ENCODE results near the gene C3orf18. TPM values are rescaled to one million over a fixed set of nuclear protein-coding genes. Genes with fewer than 3 reads are reported as not detected.
A peak's percentile ranks its signal among the peaks of the same experiment; 100 is the strongest.

Gene C3orf18
- total RNA-seq, 1 donor, result 3.7 TPM

- Histone ChIP-seq H3K4me3 (ENCODE audit: low read length) (peak overlapping the region; percentile 75), H3K9me3 (ENCODE audit: low read depth, low read length) (no peaks in the 10 kb centered on the region), H3K27me3 (ENCODE audit: insufficient read depth, low read length) (no peaks in the 10 kb centered on the region), H3K4me1 (ENCODE audit: insufficient read depth, low read length) (peaks cover 93% of the 10 kb centered on the region)
These were observed 39.9 kb upstream of the C3orf18 start for GRCh38 chr3:50607271-50608091.

- peak overlapping the region; percentile 75 for H3K4me3 ChIP-seq (ENCODE audit: low read length)
- no peaks in the 10 kb centered on the region for H3K9me3 ChIP-seq (ENCODE audit: low read depth, low read length)
- peaks cover 96% of the 10 kb centered on the region for H3K4me1 ChIP-seq (ENCODE audit: insufficient read depth, low read length)
- no peaks in the 10 kb centered on the region for H3K27me3 ChIP-seq (ENCODE audit: insufficient read depth, low read length)
These were observed 39.0 kb upstream of the C3orf18 start for GRCh38 chr3:50606596-50606995.

DNA sequence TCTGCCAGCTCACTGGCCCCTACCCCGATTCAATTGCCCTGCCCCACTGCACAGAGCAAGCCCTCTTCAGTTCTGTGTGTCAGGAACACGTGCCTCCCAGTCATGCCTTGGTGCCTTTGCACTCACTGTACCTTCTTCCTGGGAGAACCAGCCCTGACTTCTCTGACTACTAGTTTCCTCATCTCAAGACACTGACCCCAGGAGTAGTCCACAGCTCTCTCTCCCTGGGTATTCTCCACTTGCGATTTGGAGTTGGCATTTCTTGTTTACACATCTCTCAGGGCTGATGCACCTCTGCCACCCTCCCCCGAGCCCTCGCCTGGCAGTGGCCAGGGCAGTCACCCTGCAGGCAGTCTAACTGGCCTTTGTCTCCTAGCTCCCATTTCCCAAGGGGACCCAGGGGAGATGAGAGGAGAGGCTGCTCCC is 38.4 kb upstream of the C3orf18 start:
- Histone ChIP-seq H3K4me3 (ENCODE audit: low read length) (peak overlapping the region; percentile 75), H3K4me1 (ENCODE audit: insufficient read depth, low read length) (peaks cover 97% of the 10 kb centered on the region), H3K9me3 (ENCODE audit: low read depth, low read length) (no peaks in the 10 kb centered on the region), H3K27me3 (ENCODE audit: insufficient read depth, low read length) (no peaks in the 10 kb centered on the region)

- Histone ChIP-seq H3K4me1 (ENCODE audit: insufficient read depth, low read length) (peaks cover 97% of the 10 kb centered on the region), H3K27me3 (ENCODE audit: insufficient read depth, low read length) (no peaks in the 10 kb centered on the region), H3K4me3 (ENCODE audit: low read length) (no peak overlapping the region), H3K9me3 (ENCODE audit: low read depth, low read length) (no peaks in the 10 kb centered on the region)
These were observed 37.4 kb upstream of the C3orf18 start for GRCh38 chr3:50604628-50605588.

GRCh38 chr3:50604110-50604621 is 36.6 kb upstream of the C3orf18 start:
- H3K9me3 ChIP-seq (ENCODE audit: low read depth, low read length), result no peaks in the 10 kb centered on the region
- H3K4me1 ChIP-seq (ENCODE audit: insufficient read depth, low read length), result peaks cover 97% of the 10 kb centered on the region
- H3K4me3 ChIP-seq (ENCODE audit: low read length), result no peak overlapping the region
- H3K27me3 ChIP-seq (ENCODE audit: insufficient read depth, low read length), result no peaks in the 10 kb centered on the region

- no peaks in the 10 kb centered on the region for H3K9me3 ChIP-seq (ENCODE audit: low read depth, low read length)
- H3K4me3 ChIP-seq (ENCODE audit: low read length), result no peak overlapping the region
- H3K4me1 ChIP-seq (ENCODE audit: insufficient read depth, low read length), result peaks cover 94% of the 10 kb centered on the region
- H3K27me3 ChIP-seq (ENCODE audit: insufficient read depth, low read length), result no peaks in the 10 kb centered on the region
These were observed 35.9 kb upstream of the C3orf18 start for GRCh38 chr3:50603261-50604109.

- peaks cover 89% of the 10 kb centered on the region for H3K4me1 ChIP-seq (ENCODE audit: insufficient read depth, low read length)
- no peak overlapping the region for H3K4me3 ChIP-seq (ENCODE audit: low read length)
- no peaks in the 10 kb centered on the region for H3K27me3 ChIP-seq (ENCODE audit: insufficient read depth, low read length)
- no peaks in the 10 kb centered on the region for H3K9me3 ChIP-seq (ENCODE audit: low read depth, low read length)
These were observed 35.1 kb upstream of the C3orf18 start for GRCh38 chr3:50602595-50603191.

DNA sequence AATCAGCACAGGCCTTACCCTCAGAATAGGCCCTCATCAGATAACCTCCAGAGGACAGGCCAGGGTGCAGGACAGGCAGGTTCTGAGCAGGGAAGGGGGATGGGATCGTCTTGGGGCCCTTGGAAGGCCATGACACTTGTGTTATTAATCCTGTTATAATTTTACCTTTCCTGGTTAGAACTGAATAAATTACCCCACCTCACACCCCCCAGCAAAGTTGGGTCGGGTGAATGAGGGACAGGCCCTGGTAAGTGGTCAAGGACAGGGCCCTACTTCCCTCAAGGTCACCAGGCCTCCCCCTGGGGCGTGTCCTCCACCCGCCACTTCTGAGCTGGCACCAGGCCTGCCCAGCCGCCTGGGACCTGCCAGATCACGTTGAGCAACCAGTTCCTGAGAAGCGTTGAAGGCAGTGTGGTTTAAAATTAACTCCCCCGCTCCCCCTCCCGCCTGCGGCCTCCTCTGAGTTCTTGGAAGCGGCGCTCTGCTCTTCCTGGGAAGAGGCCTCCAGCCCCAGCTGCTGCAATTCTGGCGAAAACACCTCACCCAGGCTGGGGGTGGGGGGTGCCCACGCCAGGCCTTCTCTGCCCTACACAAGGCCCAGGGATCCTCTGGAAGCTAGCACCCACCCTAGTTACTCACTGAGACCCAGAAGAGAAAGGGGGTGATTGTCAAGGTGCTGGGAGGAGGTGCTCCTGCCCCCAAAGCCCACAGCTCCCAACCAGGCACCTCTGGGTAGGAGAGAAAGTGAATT is 33.5 kb upstream of the C3orf18 start:
- Histone ChIP-seq H3K27me3 (ENCODE audit: insufficient read depth, low read length) (no peaks in the 10 kb centered on the region), H3K4me3 (ENCODE audit: low read length) (no peak overlapping the region), H3K9me3 (ENCODE audit: low read depth, low read length) (no peaks in the 10 kb centered on the region), H3K4me1 (ENCODE audit: insufficient read depth, low read length) (peaks cover 77% of the 10 kb centered on the region)

GRCh38 chr3:50600141-50600753 is 32.7 kb upstream of the C3orf18 start:
- Histone ChIP-seq H3K27me3 (ENCODE audit: insufficient read depth, low read length) (no peaks in the 10 kb centered on the region), H3K4me3 (ENCODE audit: low read length) (no peak overlapping the region), H3K9me3 (ENCODE audit: low read depth, low read length) (no peaks in the 10 kb centered on the region), H3K4me1 (ENCODE audit: insufficient read depth, low read length) (peaks cover 72% of the 10 kb centered on the region)

- Histone ChIP-seq H3K4me3 (ENCODE audit: low read length) (no peak overlapping the region), H3K9me3 (ENCODE audit: low read depth, low read length) (no peaks in the 10 kb centered on the region), H3K4me1 (ENCODE audit: insufficient read depth, low read length) (peaks cover 71% of the 10 kb centered on the region)
These were observed 32.2 kb upstream of the C3orf18 start for GRCh38 chr3:50599716-50600118.

DNA sequence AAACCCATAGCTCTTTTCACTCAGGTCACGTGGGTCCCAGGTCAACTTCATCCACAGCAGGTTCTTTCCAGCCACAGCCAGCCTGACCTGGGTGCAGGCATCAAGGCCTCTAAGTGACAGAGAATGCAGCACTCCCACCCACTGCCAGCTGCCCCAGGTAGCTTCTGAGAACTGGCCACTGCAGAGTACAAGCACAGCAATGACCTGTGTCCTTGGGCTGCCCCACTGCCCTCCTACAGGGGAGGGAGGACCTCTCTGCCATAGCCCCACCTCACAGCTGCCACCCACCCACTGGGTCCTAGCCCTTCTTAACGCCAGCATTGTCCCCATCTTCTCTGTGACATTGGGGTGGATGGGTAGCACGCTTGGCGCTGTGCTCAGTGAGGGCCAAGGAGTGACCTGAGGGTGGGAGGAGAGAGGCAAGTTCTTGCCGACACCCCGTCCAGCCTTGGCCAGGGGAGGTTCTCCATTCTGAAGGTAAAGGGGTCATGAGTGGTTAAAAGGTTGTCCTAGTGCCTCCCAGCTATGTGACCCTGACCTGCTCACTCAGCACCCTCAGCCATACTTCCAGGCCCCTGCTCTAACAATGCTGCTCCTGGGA is 31.7 kb upstream of the C3orf18 start:
- no peaks in the 10 kb centered on the region for H3K27me3 ChIP-seq (ENCODE audit: insufficient read depth, low read length)
- H3K4me3 ChIP-seq (ENCODE audit: low read length), result no peak overlapping the region
- no peaks in the 10 kb centered on the region for H3K9me3 ChIP-seq (ENCODE audit: low read depth, low read length)
- H3K4me1 ChIP-seq (ENCODE audit: insufficient read depth, low read length), result peaks cover 71% of the 10 kb centered on the region

More at GRCh38 chr3:50599716-50600118, 32.2 kb upstream of the C3orf18 start:
- no peaks in the 10 kb centered on the region for H3K27me3 ChIP-seq (ENCODE audit: insufficient read depth, low read length)

GRCh38 chr3:50594253-50594785 is 26.8 kb upstream of the C3orf18 start:
- Histone ChIP-seq H3K27me3 (ENCODE audit: insufficient read depth, low read length) (no peaks in the 10 kb centered on the region), H3K9me3 (ENCODE audit: low read depth, low read length) (no peaks in the 10 kb centered on the region), H3K4me1 (ENCODE audit: insufficient read depth, low read length) (peaks cover 68% of the 10 kb centered on the region), H3K4me3 (ENCODE audit: low read length) (no peak overlapping the region)

GRCh38 chr3:50592568-50592967 is 25.0 kb upstream of the C3orf18 start:
- no peaks in the 10 kb centered on the region for H3K27me3 ChIP-seq (ENCODE audit: insufficient read depth, low read length)
- no peak overlapping the region for H3K4me3 ChIP-seq (ENCODE audit: low read length)
- H3K9me3 ChIP-seq (ENCODE audit: low read depth, low read length), result no peaks in the 10 kb centered on the region
- H3K4me1 ChIP-seq (ENCODE audit: insufficient read depth, low read length), result peaks cover 79% of the 10 kb centered on the region
